H9 (cell line): Measurements from ENCODE around the gene CTIF. TPM values are rescaled to one million over a fixed set of nuclear protein-coding genes. Genes with fewer than 3 reads are reported as not detected.

ENCODE experiments used
- DNase-seq: peaks from one replicate; pipeline ENCODE4 v3.0.0-alpha.2; 2017
- H2AFZ ChIP-seq: one replicate; pipeline ENCODE4 v1.6.1; 2013; ENCODE audit warnings: mild to moderate bottlenecking, low read length, control low read depth, moderate library complexity
- H2AK5ac ChIP-seq: 2 replicates; pipeline ENCODE4 v1.6.1; 2013; ENCODE audit warnings: low read length, control low read depth, mixed read lengths; ENCODE audit not compliant: insufficient read length
- H2BK120ac ChIP-seq: one replicate; pipeline ENCODE4 v1.6.1; 2013; ENCODE audit warnings: low read depth, mild to moderate bottlenecking, low read length, control low read depth, inconsistent platforms; ENCODE audit not compliant: poor library complexity, severe bottlenecking
- H2BK12ac ChIP-seq: 2 replicates; pipeline ENCODE4 v1.6.1; 2013; ENCODE audit warnings: low read length, control low read depth, mixed read lengths, low read depth; ENCODE audit not compliant: insufficient read length
- H2BK15ac ChIP-seq: 2 replicates; pipeline ENCODE4 v1.6.1; 2013; ENCODE audit warnings: low read depth, low read length, control low read depth
- H2BK20ac ChIP-seq: one replicate; pipeline ENCODE4 v1.6.1; 2013; ENCODE audit warnings: low read depth, mild to moderate bottlenecking, low read length, control low read depth, inconsistent platforms; ENCODE audit not compliant: poor library complexity, severe bottlenecking
- H2BK5ac ChIP-seq: 2 replicates; pipeline ENCODE4 v1.6.1; 2013; ENCODE audit warnings: low read length, control low read depth, mixed read lengths; ENCODE audit not compliant: insufficient read length
- H3K14ac ChIP-seq: 2 replicates; pipeline ENCODE4 v1.6.1; 2013; ENCODE audit warnings: low read length, control low read depth; ENCODE audit not compliant: insufficient read depth
- H3K18ac ChIP-seq: 2 replicates; pipeline ENCODE4 v1.6.1; 2013; ENCODE audit warnings: low read depth, mild to moderate bottlenecking, mixed read lengths, low read length, control low read depth; ENCODE audit not compliant: insufficient read length
- H3K23ac ChIP-seq: 2 replicates; pipeline ENCODE4 v1.6.1; 2013; ENCODE audit warnings: low read length, control low read depth, mixed read lengths, low read depth; ENCODE audit not compliant: insufficient read length
- H3K23me2 ChIP-seq: 2 replicates; pipeline ENCODE4 v1.6.1; 2013; ENCODE audit warnings: low read depth, mild to moderate bottlenecking, mixed read lengths, low read length, control low read depth; ENCODE audit not compliant: insufficient read length, poor library complexity, severe bottlenecking
- H3K27ac ChIP-seq: 2 replicates; pipeline ENCODE4 v1.5.1; 2013; ENCODE audit warnings: low read length, control low read depth, mixed read lengths, low read depth; ENCODE audit not compliant: insufficient read length
- H3K27me3 ChIP-seq: 2 replicates; pipeline ENCODE4 v1.6.1; 2013; ENCODE audit warnings: low read length, control low read depth, inconsistent platforms; ENCODE audit not compliant: insufficient read depth
- H3K4ac ChIP-seq: 2 replicates; pipeline ENCODE4 v1.6.1; 2013; ENCODE audit warnings: low read depth, mild to moderate bottlenecking, control low read depth, inconsistent platforms, low read length, moderate library complexity
- H3K4me1 ChIP-seq: 2 replicates; pipeline ENCODE4 v1.6.1; 2013; ENCODE audit warnings: low read length, control low read depth, inconsistent platforms; ENCODE audit not compliant: insufficient read depth
- H3K4me2 ChIP-seq: 2 replicates; pipeline ENCODE4 v1.6.1; 2013; ENCODE audit warnings: low read length, control low read depth, mixed read lengths; ENCODE audit not compliant: insufficient read length, insufficient read depth
- H3K56ac ChIP-seq: 2 replicates; pipeline ENCODE4 v1.6.1; 2013; ENCODE audit warnings: low read depth, mild to moderate bottlenecking, mixed read lengths, low read length, control low read depth; ENCODE audit not compliant: insufficient read length
- H3K79me1 ChIP-seq: 2 replicates; pipeline ENCODE4 v1.6.1; 2013; ENCODE audit warnings: low read depth, mild to moderate bottlenecking, moderate library complexity, low read length, control low read depth, inconsistent platforms; ENCODE audit not compliant: insufficient read depth, poor library complexity, severe bottlenecking
- H3K79me2 ChIP-seq: 2 replicates; pipeline ENCODE4 v1.6.1; 2013; ENCODE audit warnings: low read length, control low read depth, inconsistent platforms; ENCODE audit not compliant: insufficient read depth
- H3K9ac ChIP-seq: 2 replicates; pipeline ENCODE4 v1.6.1; 2013; ENCODE audit warnings: low read length, control low read depth, mixed read lengths; ENCODE audit not compliant: insufficient read length; ENCODE audit errors: extremely low read depth
- H3K9me3 ChIP-seq: one replicate; pipeline ENCODE4 v1.6.1; 2013; ENCODE audit warnings: low read depth, low read length, inconsistent platforms; ENCODE audit not compliant: control insufficient read depth
- H3T11ph ChIP-seq: one replicate; pipeline ENCODE4 v1.6.1; 2013; ENCODE audit warnings: mild to moderate bottlenecking, low read length, control low read depth, inconsistent platforms
- H4K20me1 ChIP-seq: one replicate; pipeline ENCODE4 v1.6.1; 2013; ENCODE audit not compliant: control insufficient read depth, insufficient read length, insufficient read depth
- H4K5ac ChIP-seq: 2 replicates; pipeline ENCODE4 v1.6.1; 2013; ENCODE audit warnings: low read depth, mild to moderate bottlenecking, mixed read lengths, low read length, control low read depth; ENCODE audit not compliant: insufficient read length
- H4K8ac ChIP-seq: replicated peaks from 2 replicates; pipeline ENCODE4 v1.6.1; 2013; ENCODE audit warnings: low read length, control low read depth, mixed read lengths, low read depth; ENCODE audit not compliant: insufficient read length
- H4K91ac ChIP-seq: 2 replicates; pipeline ENCODE4 v1.6.1; 2013; ENCODE audit warnings: low read depth, mild to moderate bottlenecking, moderate library complexity, mixed read lengths, low read length, control low read depth; ENCODE audit not compliant: insufficient read length
- H3K27ac Mint-ChIP-seq, 3 experiments: 2 replicates in 2 of 3; 3 replicates in 1 of 3; pipeline ENCODE4 v1.8.0; 2020 to 2021; ENCODE audit warnings: mixed read lengths in 3 of 3, mild to moderate bottlenecking in 1 of 3, moderate library complexity in 1 of 3
- H3K27me3 Mint-ChIP-seq: 2 replicates; pipeline ENCODE4 v1.8.0; 2021; ENCODE audit warnings: low read depth, mild to moderate bottlenecking, moderate library complexity, mixed read lengths
- H3K36me3 Mint-ChIP-seq, 3 experiments: 2 replicates in 2 of 3; 3 replicates in 1 of 3; pipeline ENCODE4 v1.8.0; 2020 to 2021; ENCODE audit warnings: low read depth in 3 of 3, mixed read lengths in 3 of 3; ENCODE audit not compliant: insufficient read depth in 1 of 3
- H3K4me1 Mint-ChIP-seq, 2 experiments: 2 replicates each; pipeline ENCODE4 v1.8.0; 2020; ENCODE audit warnings: mixed read lengths in 2 of 2
- H3K4me3 Mint-ChIP-seq, 2 experiments: 2 replicates in 1 of 2; 3 replicates in 1 of 2; pipeline ENCODE4 v1.8.0; 2020 to 2021; ENCODE audit warnings: mild to moderate bottlenecking in 2 of 2, mixed read lengths in 2 of 2, moderate library complexity in 1 of 2
- H3K9me3 Mint-ChIP-seq, 2 experiments: 2 replicates in 1 of 2; 3 replicates in 1 of 2; pipeline ENCODE4 v1.8.0; 2020; ENCODE audit warnings: mild to moderate bottlenecking in 2 of 2, mixed read lengths in 2 of 2, moderate library complexity in 1 of 2
- CTCF ChIP-seq: fragments of 200-600 bp; sonication (generic); conservative IDR thresholded peaks from 3 replicates; pipeline ENCODE4 v1.8.0; 2021; ENCODE audit warnings: antibody characterized with exemption, mild to moderate bottlenecking
- WGBS: extraction: QIAGEN DNeasy Blood & Tissue Kit; methylation state at CpG from one replicate; pipeline ENCODE4 v1.1.7; 2013; ENCODE audit warnings: missing lambda C conversion rate, low lambda C conversion rate, mixed read lengths; ENCODE audit not compliant: insufficient read length; ENCODE audit errors: extremely low coverage; 5-methylcytosine and 5-hydroxymethylcytosine counted together
- total RNA-seq: library from RNA; stranded (reverse); gene quantifications from 2 replicates; pipeline ENCODE4 v1.2.1, GENCODE V29; 2021

Gene CTIF
- total RNA-seq, 1 experiment from 2014 or later: 15.8 TPM

- no peak overlapping the region for H2BK5ac ChIP-seq
- Mint-ChIP-seq H3K4me1 (peaks cover 15 to 30% of the 10 kb centered on the region in 2 experiments), H3K4me3 (no peak overlapping the region), H3K9me3 (no peaks in the 10 kb centered on the region; a peak in 2 of 5 replicates), H3K27me3 (peaks cover 11% of the 10 kb centered on the region), H3K36me3 (no peaks in the 10 kb centered on the region), H3K27ac (no peak overlapping the region; a peak in 1 of 7 replicates)
- H3K23ac ChIP-seq: no peak overlapping the region
- no peaks in the 10 kb centered on the region for H3K79me2 ChIP-seq
- H3K79me1 ChIP-seq: no peaks in the 10 kb centered on the region
- no peak overlapping the region for H3K9ac ChIP-seq
- no peak overlapping the region for H3K4me2 ChIP-seq
- no peak overlapping the region for H2AK5ac ChIP-seq
- H2BK12ac ChIP-seq: no peak overlapping the region
- no peak for DNase-seq
- TF ChIP-seq CTCF: no peak
- H3K14ac ChIP-seq: no peak overlapping the region; the same call in 1 of the 2 replicates
- no peak overlapping the region for H3K4ac ChIP-seq
- H2BK15ac ChIP-seq: no peak overlapping the region
- no peaks in the 10 kb centered on the region for H4K20me1 ChIP-seq
- H2AFZ ChIP-seq: no peak overlapping the region
- no peaks in the 10 kb centered on the region for H3K23me2 ChIP-seq
- H2BK20ac ChIP-seq: no peak overlapping the region
- H3K4me1 ChIP-seq: peaks cover 3% of the 10 kb centered on the region; the same call in 1 of the 2 replicates
- no peak overlapping the region for H3T11ph ChIP-seq
- H2BK120ac ChIP-seq: no peak overlapping the region
- H4K5ac ChIP-seq: no peak overlapping the region
- no peak overlapping the region for H3K56ac ChIP-seq
- H4K91ac ChIP-seq: no peak overlapping the region
- no CpG with 5 or more reads among the region's 3 CpGs for WGBS
- H3K18ac ChIP-seq: no peak overlapping the region
- H3K27me3 ChIP-seq: no peaks in the 10 kb centered on the region
- no peak overlapping the region for H4K8ac ChIP-seq
- no peak overlapping the region for H3K27ac ChIP-seq
- no peaks in the 10 kb centered on the region for H3K9me3 ChIP-seq
Observed at GRCh38 chr18:48877941-48878340, 339.1 kb downstream of the CTIF start.
